WTC11 (cell line): Measurements from ENCODE around the gene BEGAIN.

Experiments
- CBFB ChIP-seq: sonication (generic); formaldehyde crosslinking; IDR thresholded peaks from 2 replicates; pipeline ENCODE4 v1.8.1; 2022; ENCODE audit warnings: mild to moderate bottlenecking, low read depth, missing genetic modification reagents
- CDX4 ChIP-seq: fragments of 250-450 bp; sonication (Bioruptor Pico); IDR thresholded peaks from 2 replicates; pipeline ENCODE4 v1.9.0; 2021; ENCODE audit warnings: moderate library complexity, mild to moderate bottlenecking, inconsistent platforms, borderline replicate concordance
- CREB1 ChIP-seq: sonication (generic); formaldehyde crosslinking; IDR thresholded peaks from 2 replicates; pipeline ENCODE4 v1.8.0; 2023; ENCODE audit warnings: mild to moderate bottlenecking, missing genetic modification reagents
- CTCF ChIP-seq: fragments of 200-600 bp; IDR thresholded peaks from 2 replicates; pipeline ENCODE4 v1.8.0; 2022; ENCODE audit warnings: antibody characterized with exemption
- E2F1 ChIP-seq: sonication (generic); formaldehyde crosslinking; IDR thresholded peaks from 2 replicates; pipeline ENCODE4 v1.8.0; 2022; ENCODE audit warnings: mild to moderate bottlenecking, missing genetic modification reagents
- E2F5 ChIP-seq: sonication (generic); formaldehyde crosslinking; IDR thresholded peaks from 2 replicates; pipeline ENCODE4 v1.8.1; 2022; ENCODE audit warnings: mild to moderate bottlenecking, moderate library complexity, missing genetic modification reagents
- HMGA2 ChIP-seq: fragments of 250-450 bp; sonication (Bioruptor Pico); IDR thresholded peaks from 2 replicates; pipeline ENCODE4 v1.4.0; 2021; ENCODE audit warnings: mild to moderate bottlenecking, moderate library complexity
- MAX ChIP-seq: sonication (generic); formaldehyde crosslinking; IDR thresholded peaks from 2 replicates; pipeline ENCODE4 v1.8.0; 2022; ENCODE audit warnings: mild to moderate bottlenecking, missing genetic modification reagents
- NFE2L1 ChIP-seq: sonication (generic); formaldehyde crosslinking; IDR thresholded peaks from 2 replicates; pipeline ENCODE4 v1.8.1; 2023; ENCODE audit warnings: missing genetic modification reagents
- NR3C1 ChIP-seq: sonication (generic); formaldehyde crosslinking; conservative IDR thresholded peaks from 2 replicates; pipeline ENCODE4 v1.8.1; 2023; ENCODE audit warnings: low read depth, mild to moderate bottlenecking, missing genetic modification reagents
- SMAD4 ChIP-seq: sonication (generic); formaldehyde crosslinking; IDR thresholded peaks from 2 replicates; pipeline ENCODE4 v1.8.0; 2022; ENCODE audit warnings: mild to moderate bottlenecking, missing genetic modification reagents
- STAT6 ChIP-seq: sonication (generic); formaldehyde crosslinking; conservative IDR thresholded peaks from 2 replicates; pipeline ENCODE4 v1.8.1; 2023; ENCODE audit warnings: mild to moderate bottlenecking, low read depth, missing genetic modification reagents, moderate library complexity
- USF1 ChIP-seq: sonication (generic); formaldehyde crosslinking; IDR thresholded peaks from 2 replicates; pipeline ENCODE4 v1.8.0; 2022; ENCODE audit warnings: mild to moderate bottlenecking, missing genetic modification reagents
- TF ChIP-seq, protein P1 (sequence below): sonication (generic); formaldehyde crosslinking; IDR thresholded peaks from 2 replicates; pipeline ENCODE4 v1.8.0; 2022; ENCODE audit warnings: mild to moderate bottlenecking, missing genetic modification reagents

DNA sequence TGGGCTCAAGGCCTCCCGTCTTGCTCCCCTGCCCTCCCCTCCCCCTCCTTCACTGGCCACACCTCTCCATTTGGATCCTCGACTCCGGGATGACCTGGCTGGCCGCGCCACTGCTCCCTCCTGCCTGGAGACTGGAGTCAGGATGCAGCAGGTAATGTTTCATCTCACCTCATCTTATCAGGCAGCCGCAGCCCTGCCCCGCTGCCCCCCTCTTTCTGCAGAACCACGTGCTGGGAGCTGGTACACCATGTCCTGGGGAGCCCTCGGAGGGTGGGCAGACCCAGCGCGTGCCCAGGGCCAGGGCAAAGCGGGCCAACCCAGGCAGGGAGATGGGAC, 31.1 kb downstream of the BEGAIN start:
- TF ChIP-seq CTCF, result no peak
- TF ChIP-seq SMAD4 (CRISPR knock-in tag), result no peak
- TF ChIP-seq E2F1, result no peak
- TF ChIP-seq HMGA2 (CRISPR knock-in tag), result no peak
- TF ChIP-seq USF1 (CRISPR knock-in tag), result no peak
- TF ChIP-seq MAX, result no peak
- TF ChIP-seq CBFB (CRISPR knock-in tag), result no peak
- no peak for TF ChIP-seq CDX4
- TF ChIP-seq, protein P1, sequence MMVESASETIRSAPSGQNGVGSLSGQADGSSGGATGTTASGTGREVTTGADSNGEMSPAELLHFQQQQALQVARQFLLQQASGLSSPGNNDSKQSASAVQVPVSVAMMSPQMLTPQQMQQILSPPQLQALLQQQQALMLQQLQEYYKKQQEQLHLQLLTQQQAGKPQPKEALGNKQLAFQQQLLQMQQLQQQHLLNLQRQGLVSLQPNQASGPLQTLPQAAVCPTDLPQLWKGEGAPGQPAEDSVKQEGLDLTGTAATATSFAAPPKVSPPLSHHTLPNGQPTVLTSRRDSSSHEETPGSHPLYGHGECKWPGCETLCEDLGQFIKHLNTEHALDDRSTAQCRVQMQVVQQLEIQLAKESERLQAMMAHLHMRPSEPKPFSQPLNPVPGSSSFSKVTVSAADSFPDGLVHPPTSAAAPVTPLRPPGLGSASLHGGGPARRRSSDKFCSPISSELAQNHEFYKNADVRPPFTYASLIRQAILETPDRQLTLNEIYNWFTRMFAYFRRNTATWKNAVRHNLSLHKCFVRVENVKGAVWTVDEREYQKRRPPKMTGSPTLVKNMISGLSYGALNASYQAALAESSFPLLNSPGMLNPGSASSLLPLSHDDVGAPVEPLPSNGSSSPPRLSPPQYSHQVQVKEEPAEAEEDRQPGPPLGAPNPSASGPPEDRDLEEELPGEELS (CRISPR knock-in tag), result no peak
- no peak for TF ChIP-seq NFE2L1 (CRISPR knock-in tag)
- TF ChIP-seq STAT6 (CRISPR knock-in tag), result no peak
- TF ChIP-seq NR3C1 (CRISPR knock-in tag), result no peak
- TF ChIP-seq CREB1 (CRISPR knock-in tag), result no peak
- no peak for TF ChIP-seq E2F5 (CRISPR knock-in tag)
